ENCODE measurements around the gene CTNNBIP1. TPM values are rescaled to one million over a fixed set of nuclear protein-coding genes. Genes with fewer than 3 reads are reported as not detected.

Gene CTNNBIP1
- total RNA-seq, 1 experiment from 2014 or later = 44.4 TPM

DNA sequence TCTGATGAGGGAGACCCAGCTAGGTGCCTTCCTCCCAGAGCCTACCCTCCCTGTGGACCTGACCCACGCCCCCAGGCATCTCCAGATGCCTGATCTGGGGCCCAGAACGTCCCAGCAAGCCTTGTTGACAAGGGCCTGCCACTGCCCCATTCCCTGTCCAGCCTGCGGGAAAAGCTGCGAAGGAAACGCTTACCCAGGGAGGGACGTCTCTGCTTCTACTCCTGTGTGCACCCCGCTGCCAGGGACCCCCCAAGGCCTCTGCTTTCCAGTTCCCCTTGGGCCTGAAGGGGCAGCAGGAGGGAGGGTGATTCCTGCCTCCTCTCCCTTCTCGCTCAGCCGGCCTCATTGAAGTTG, 74.7 kb downstream of the CTNNBIP1 start:
- H3K4me3 Mint-ChIP-seq = peak overlapping the region in 1 of 2 experiments; percentile 63; a peak in 3 of 5 replicates

More for the DNA sequence above, 74.7 kb downstream of the CTNNBIP1 start:
- Histone ChIP-seq H3T11ph (ENCODE audit: low read length) (no peak overlapping the region), H3K9ac (ENCODE audit: extremely low read depth, insufficient read length, low read length) (no peak overlapping the region), H4K5ac (ENCODE audit: insufficient read length, low read depth, low read length) (no peak overlapping the region), H3K27ac (ENCODE audit: insufficient read length, low read depth, low read length) (no peak overlapping the region), H3K23me2 (ENCODE audit: insufficient read length, low read depth, low read length, poor library complexity, severe bottlenecking) (no peaks in the 10 kb centered on the region), H2AFZ (ENCODE audit: low read length) (no peak overlapping the region), H3K27me3 (ENCODE audit: insufficient read depth, low read length) (no peaks in the 10 kb centered on the region), H4K20me1 (ENCODE audit: control insufficient read depth, insufficient read depth, insufficient read length) (no peaks in the 10 kb centered on the region), H3K23ac (ENCODE audit: insufficient read length, low read depth, low read length) (no peak overlapping the region), H2AK5ac (ENCODE audit: insufficient read length, low read length) (no peak overlapping the region), H3K79me2 (ENCODE audit: insufficient read depth, low read length) (no peaks in the 10 kb centered on the region), H3K14ac (ENCODE audit: insufficient read depth, low read length) (no peak overlapping the region), H3K79me1 (ENCODE audit: insufficient read depth, low read depth, low read length, poor library complexity, severe bottlenecking) (no peaks in the 10 kb centered on the region), H2BK15ac (ENCODE audit: low read depth, low read length) (no peak overlapping the region), H2BK5ac (ENCODE audit: insufficient read length, low read length) (no peak overlapping the region), H3K9me3 (ENCODE audit: control insufficient read depth, low read depth, low read length) (no peaks in the 10 kb centered on the region), H3K4me1 (ENCODE audit: insufficient read depth, low read length) (no peaks in the 10 kb centered on the region; the same call in 1 of the 2 replicates), H4K8ac (replicated peaks; ENCODE audit: insufficient read length, low read depth, low read length) (no peak overlapping the region), H3K18ac (ENCODE audit: insufficient read length, low read depth, low read length) (no peak overlapping the region), H3K56ac (ENCODE audit: insufficient read length, low read depth, low read length) (no peak overlapping the region), H3K4ac (ENCODE audit: low read depth, low read length) (no peak overlapping the region), H3K4me2 (ENCODE audit: insufficient read depth, insufficient read length, low read length) (peak overlapping the region; percentile 3), H2BK20ac (ENCODE audit: low read depth, low read length, poor library complexity, severe bottlenecking) (no peak overlapping the region), H2BK12ac (ENCODE audit: insufficient read length, low read depth, low read length) (no peak overlapping the region), H2BK120ac (ENCODE audit: low read depth, low read length, poor library complexity, severe bottlenecking) (no peak overlapping the region), H4K91ac (ENCODE audit: insufficient read length, low read depth, low read length) (no peak overlapping the region)
- WGBS (ENCODE audit: extremely low coverage, insufficient read length, low lambda C conversion rate) = no CpG with 5 or more reads among the region's 9 CpGs
- Mint-ChIP-seq H3K36me3 (ENCODE audit: insufficient read depth in 1 of 3, low read depth in 3 of 3) (no peaks in the 10 kb centered on the region), H3K27me3 (ENCODE audit: low read depth) (peaks cover 5% of the 10 kb centered on the region), H3K4me1 (peaks cover 10 to 17% of the 10 kb centered on the region in 2 experiments), H3K9me3 (no peaks in the 10 kb centered on the region; a peak in 1 of 5 replicates), H3K27ac (peak overlapping the region in 2 of 3 experiments; percentile 56 to 78; a peak in 3 of 7 replicates)
- DNase-seq = peak; percentile 43
- TF ChIP-seq, protein P1, sequence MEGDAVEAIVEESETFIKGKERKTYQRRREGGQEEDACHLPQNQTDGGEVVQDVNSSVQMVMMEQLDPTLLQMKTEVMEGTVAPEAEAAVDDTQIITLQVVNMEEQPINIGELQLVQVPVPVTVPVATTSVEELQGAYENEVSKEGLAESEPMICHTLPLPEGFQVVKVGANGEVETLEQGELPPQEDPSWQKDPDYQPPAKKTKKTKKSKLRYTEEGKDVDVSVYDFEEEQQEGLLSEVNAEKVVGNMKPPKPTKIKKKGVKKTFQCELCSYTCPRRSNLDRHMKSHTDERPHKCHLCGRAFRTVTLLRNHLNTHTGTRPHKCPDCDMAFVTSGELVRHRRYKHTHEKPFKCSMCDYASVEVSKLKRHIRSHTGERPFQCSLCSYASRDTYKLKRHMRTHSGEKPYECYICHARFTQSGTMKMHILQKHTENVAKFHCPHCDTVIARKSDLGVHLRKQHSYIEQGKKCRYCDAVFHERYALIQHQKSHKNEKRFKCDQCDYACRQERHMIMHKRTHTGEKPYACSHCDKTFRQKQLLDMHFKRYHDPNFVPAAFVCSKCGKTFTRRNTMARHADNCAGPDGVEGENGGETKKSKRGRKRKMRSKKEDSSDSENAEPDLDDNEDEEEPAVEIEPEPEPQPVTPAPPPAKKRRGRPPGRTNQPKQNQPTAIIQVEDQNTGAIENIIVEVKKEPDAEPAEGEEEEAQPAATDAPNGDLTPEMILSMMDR (conservative IDR thresholded peaks at IDR 0.05) = no peak
